HG03457 (cell line): ENCODE results near the gene NYNRIN.

Experiments used
- ATAC-seq: cut with Tn5 transposase; IDR thresholded peaks from one replicate; pipeline ENCODE4 v1.9.1; 2021; ENCODE audit warnings: moderate number of reproducible peaks; ENCODE audit not compliant: unreplicated experiment

NYNRIN gene

DNA sequence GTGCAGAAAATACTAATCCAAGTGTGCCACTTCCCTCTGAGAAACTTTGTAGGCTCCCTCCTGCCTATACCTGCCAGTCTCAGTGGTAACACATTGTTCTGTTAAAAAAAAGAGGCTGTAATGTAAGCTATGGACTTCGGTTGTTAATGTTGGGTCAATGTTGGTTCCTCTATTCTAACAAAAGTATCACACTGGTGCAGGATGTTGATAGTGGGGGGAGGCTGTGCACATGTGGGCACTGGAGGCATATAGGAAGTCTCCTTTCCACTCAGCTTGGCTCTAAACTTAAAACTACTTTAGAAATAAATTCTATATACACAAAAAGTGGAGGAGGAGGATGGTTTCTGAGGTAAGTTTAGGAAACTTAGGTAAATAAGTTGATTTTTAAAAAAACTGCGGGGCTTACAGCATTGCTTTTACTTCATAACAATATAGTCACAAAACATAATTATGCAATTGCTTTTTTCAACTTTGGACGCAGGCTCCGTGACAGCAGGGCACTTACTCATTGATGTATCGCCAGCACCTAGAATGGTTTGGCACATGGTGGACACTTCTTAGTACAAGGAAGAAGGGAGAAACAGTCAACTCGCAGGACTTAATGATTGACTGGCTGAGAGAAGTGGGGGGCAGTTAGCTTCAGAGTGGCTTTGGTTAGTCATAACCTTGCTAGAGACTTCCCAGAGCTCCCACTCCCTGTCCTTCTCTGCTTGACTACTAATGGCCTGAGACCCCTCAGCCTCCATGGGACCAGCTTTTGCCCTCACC, 7.9 kb upstream of the NYNRIN start:
- ATAC-seq, result no peak

DNA sequence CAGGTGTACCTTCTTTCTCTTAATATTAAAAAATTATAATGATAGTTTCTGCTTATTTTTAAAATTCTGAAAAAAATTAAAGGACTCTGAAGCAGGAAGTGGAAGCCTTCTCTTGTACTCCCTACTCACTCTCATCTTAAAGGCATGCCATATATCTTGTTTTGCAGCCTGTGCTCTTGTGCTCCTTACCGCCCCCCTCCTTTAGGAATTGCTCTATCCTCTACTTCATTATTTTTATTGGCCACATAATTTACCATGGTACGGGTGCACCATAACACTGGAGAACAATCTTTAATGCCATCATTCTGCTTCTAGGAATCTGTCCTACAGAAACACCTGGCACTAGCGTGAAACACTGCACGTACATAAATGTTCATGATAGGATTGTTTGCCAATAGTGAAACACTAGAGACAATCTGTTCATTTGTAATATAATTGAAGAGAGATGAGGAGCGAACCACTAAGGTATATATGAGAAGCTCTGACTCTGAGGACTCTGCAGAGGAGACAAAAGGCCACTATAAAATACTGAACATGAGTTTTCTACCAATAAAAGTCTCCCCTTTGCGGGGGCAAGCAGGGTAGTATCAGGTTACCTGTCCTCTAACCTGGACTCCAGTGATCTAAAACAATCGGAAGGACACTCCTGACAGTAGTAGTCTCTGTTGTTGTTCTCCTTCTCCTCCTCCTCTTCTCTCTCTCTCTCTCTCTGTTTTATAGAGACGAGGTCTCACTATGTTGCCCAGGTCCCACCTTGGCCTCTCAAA, 6.3 kb upstream of the NYNRIN start:
- ATAC-seq, result no peak

GRCh38 chr14:24394275-24394674, 4.5 kb upstream of the NYNRIN start:
- no peak for ATAC-seq

DNA sequence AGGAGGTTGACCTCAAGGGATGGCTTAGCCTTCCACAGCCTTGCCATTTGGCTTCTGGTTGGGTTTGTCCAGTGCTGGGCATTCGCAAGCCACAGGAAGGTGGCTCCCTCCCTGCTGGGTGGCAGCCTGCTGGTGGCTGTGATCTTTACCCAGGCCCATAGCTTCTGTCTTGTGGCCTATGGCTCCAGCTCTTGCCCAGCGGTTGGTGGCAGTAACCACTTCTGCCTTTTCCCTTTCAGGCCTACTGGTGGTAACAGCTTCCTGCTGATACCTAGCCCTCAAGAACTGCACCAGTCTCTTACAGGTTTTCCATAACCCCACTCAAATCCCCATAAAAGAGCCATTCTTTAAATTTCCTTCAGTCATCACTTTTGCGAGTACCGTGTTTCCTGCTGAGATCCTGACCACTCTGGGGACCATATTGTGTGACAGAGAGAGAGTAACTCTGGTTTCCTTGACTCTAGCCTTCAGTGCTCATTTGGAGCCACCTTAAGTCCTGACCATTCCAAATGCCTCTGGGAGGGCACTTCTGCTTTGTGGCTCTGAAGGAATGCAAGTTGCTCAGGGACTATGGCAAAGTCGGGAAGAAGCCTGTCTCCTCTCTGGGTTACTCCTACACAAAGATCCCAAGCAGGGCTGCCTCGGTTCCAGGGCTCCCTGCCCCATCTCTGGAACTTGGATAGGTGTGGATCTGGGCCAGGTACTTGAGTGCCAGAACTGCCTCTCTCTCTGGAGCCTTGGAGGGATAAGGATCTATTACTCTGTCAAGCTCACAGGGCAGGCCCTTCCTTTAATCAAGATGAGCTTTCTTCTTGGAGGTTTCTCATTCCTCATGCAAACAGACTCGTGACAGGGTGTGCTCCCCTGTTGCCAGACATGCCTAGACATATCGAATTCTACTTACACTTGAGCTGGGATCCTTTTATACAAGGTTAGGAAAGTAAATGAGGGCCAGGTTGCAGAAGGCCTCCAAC, 2.9 kb upstream of the NYNRIN start:
- no peak for ATAC-seq

DNA sequence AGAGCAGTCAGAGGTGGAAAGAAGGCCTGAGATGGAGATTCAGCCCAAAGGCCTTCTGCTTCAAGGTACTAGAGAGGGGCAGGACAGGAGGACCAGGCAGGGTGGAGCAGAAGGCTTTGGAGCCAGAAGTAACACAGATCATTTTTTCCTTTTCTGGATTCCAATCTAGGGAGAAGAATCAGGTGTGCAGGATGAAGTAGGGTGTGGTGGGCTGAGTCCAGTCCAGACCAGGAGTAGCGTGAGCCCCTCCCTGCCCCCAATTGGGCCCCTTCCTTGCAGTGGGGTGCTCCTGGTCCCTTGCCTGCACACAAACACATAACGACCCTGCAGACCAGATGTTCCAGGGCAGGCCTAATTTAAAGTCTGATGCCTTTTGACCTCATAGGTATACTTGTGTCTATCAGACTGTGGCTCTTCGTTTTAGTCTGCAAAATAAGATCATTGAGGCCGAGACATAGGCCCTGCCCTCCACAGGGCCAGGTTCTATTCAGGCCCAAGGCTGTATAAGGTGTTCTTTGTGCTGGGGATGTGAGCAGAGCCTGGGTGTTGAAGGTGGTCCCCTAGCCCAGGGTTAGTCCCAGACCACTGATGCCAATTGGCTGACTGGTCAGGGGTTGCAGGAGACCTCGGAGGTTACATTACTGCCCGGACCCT, 1.0 kb upstream of the NYNRIN start:
- no peak for ATAC-seq

DNA sequence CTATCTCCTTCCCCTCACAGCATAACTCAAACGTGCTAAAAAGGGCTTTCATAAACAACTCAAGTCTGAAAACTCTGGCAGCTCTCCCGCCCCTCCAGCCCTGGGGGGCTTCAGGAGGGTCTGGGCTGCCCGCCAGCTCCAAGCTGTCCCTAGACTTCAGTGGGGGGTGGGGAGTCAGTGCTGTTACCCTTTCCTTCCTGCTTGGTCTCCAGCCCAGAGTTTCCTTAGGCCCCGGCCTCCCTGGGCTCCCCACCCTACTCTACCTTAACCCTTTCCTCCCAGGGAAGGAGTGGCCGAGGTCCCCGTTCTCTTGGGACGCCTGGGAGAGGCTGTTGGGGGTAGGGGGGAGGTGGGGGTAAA, 530 bp upstream of the NYNRIN start:
- no peak for ATAC-seq

DNA sequence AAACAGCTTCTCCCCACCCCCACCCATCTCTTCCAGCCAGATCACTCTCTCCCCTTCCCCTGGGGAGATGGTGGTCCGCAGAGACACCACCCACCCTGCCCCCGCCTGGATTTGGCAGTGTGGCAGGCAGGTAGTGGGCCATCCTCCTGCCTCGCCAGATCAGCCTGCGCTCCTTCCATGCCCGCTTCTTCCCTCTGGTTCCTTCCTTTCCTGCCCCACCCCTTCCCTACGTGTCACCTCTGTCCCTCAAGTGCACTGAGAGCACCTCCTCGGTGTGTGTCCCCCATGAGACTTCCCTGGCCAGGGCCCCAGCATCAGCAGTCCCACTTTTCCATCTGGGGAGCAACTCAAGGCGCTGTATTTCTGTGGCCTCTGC, 632 bp downstream of the NYNRIN start:
- no peak for ATAC-seq

GRCh38 chr14:24399999-24400718, 1.4 kb downstream of the NYNRIN start:
- no peak for ATAC-seq

DNA sequence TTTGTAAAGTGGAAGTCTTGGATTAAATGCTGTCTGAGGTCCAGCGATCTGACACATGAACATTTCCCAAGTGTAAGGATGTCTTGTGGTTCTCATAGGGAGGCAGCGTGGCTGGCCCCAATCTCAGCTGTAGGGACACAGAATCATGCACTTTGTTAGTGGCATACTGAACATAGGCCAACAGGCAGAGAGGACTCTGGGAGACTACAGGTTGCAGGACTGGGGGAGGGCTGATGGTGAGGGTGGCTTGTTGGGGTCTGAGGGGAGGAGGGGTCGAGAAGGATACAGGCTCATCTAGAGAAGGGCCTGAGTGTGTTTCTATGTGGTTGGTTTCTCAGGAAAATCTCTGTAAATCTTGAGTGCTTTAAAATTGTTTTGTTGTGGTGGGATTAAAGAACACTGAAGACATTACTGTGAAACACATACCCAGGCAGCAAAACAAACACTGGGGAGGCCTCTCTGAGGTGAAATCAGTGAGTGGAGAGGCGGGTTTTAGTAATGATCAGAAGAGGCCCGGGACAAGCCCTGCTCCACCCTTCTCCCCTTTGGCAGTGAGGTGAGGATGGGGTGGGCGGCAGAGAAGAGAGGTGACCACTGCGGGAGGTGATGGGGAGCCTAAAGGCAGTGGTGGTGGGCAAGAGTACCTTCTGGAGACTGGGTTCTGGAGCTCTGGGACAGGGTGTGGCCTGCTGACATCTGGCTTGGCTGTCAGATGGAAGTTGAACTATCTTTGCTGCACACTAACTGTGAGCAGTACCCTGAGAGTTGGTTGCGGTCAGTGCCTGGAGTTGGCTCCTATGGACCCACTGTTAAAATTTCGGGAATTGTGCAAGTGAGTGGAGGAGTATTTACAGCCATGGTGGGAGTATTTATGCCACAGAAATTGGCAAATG, 3.3 kb downstream of the NYNRIN start:
- no peak for ATAC-seq

DNA sequence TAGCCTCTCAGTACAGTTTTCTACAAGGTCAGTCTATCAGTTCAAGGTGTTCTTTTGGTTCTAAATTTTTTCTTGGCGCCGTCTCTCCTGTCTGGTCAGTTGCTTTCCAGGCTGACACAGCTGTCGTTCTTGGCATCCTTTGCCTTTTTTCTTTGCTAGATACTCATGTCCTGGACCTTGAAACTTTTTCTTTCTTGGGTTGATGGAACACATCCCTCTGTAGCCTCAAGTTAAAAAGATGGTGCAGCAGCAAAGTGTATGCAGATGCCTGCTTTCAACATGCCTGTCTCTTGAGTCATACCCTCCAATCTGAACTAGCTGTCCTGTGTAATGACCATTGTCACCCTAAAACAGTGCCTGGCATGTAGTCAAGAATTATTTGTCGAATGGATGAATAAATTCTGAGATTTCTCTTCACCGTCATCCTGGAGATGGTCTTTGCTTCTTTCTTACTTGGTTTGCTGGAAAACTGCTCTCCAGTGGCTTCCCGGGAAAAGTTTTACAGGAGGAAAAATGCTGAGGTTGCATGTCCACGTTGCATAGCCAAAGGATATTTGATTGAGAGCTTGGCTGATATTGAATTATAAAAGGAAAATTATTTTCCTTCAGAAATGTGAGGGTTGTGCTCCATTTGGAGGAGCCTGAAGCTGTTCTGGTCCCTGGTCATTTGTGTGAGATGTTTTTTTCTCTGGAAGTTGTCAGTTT, 4.6 kb downstream of the NYNRIN start:
- ATAC-seq, result no peak

- no peak for ATAC-seq
Observed at GRCh38 chr14:24404814-24405213, 6.0 kb downstream of the NYNRIN start.

GRCh38 chr14:24406416-24406815, 7.6 kb downstream of the NYNRIN start:
- ATAC-seq, result no peak

DNA sequence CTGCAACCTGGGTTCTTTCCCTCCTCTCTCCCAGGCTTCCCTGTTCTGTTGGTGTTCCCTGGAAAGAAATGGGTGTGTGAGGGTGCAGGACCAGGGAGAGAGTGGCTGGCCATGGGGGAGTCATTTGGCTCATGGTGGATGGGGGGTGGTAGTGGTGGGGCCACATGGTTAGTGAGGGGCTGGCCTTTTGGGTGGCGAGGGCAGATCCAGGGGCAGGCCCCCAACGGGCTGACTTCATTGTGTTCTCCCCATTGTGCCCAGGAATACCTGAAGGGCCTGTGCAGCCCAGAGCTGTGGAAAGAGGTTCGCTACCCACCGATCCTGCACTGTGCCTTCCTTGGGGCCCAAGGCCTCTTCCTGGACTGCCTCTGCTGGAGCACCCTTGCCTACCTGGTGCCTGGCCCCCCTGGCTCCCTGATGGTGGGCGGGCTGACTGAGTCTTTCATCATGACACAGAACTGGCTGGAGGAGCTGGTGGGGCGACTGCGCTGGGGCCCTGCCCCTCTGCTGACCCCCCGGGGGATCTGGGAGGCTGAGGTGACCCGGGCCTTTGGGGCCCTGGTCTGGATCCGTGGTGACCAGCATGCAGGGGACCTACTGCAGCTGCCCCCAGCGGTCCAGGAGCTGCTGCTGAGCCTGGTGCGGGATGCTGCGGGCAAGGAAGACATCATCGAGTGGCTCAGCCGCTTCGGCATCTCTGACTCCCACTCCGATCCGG, 9.0 kb downstream of the NYNRIN start:
- no peak for ATAC-seq

DNA sequence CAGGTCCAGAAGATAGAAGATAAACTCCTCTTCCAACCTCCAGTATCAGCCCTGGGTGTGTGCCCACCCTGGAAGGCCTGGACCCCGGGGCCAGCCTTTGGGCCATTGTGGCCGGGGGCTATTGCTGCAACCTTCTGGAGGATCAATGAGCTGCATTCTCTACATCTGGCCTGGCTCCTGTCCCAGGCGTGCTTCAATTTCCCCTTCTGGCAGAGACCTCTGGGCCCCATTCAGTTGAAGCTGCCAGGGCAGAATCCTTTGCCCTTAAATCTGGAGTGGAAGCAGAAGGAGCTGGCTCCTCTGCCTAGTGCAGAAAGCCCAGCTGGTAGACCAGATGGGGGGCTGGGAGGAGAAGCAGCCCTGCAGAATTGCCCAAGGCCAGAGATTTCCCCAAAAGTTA, 10.0 kb downstream of the NYNRIN start:
- ATAC-seq, result no peak

- no peak for ATAC-seq
Observed at GRCh38 chr14:24409192-24409591, 10.4 kb downstream of the NYNRIN start.

DNA sequence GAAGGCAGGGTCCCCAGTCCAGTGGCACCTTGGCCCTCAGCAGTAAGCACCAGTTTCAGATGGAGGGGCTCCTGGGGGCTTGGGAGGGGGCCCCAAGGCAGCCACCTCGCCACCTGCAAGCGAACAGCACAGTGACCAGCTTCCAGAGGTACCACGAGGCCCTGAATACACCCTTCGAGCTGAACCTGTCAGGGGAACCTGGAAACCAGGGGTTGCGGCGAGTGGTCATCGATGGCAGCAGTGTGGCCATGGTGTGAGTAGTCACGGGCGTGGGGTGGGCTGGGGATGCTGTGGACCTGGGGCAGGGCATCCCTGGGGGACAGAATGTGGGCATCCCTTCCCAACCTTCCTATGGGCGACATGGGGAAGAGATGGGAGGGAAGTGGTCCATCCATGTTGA, 11.2 kb downstream of the NYNRIN start:
- no peak for ATAC-seq

DNA sequence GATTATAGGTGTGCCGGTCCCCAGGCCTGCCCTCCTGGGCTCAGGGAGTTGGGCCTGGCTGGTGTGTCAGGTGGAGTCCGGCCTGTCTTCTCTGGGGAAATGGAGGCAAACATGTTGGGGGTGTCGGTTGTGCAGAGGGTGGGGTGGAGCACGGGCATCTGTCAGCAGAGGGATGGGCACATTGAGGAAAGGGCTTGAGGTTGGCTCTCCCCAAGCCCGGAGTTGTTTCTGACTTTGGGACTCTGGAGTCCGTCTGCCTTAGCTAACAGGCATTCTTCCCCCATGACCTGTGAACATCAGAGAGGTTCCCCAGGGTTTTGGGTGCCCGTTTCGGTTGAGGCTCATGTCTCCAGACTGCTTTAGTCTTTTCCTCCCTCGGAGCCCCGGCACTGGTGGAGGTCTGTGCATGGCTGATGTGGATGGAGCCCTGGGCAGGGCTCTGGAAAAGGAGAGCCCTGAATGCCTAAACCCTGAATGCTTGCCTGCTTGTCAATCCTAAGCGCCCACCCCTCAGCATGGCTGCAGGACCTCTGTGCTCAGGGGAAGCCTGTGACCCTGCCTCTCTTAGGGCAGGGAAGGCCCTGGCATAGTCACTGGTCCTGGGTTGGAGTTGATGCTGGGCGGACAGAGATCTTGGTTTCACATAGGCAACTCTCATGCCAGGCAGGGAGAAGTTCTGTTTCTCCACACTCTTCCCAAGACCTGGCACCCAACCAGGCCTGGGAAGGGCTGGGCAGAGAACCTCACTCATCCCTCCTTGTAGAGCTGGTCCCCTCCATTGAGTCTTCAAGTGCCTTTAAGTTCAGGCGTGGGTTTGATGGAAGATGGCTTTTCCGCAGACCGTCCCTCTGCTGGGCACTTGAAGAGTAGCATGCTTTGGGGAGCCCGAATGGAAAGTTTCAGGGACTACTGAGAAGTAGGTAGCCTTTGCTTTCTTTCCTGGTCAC, 12.9 kb downstream of the NYNRIN start:
- ATAC-seq, result no peak
